ENCODE measurements around the gene MEA1. TPM values are rescaled to one million over a fixed set of nuclear protein-coding genes. Genes with fewer than 3 reads are reported as not detected.

The MEA1 gene
- total RNA-seq (10 to 100 TPM; 48.2 to 69.8 (median 60.1) TPM), polyA plus RNA-seq (10 to 100 TPM; 75.9 to 95.1 TPM)
- long read RNA-seq, donor 1, transcript MEA1-202 (3 exons, 2,152 nt): minor isoform, 6 of 37 reads
- long read RNA-seq, donor 1, transcript MEA1-204 (4 exons, 1,004 nt): major isoform, 30 of 37 reads
- long read RNA-seq, donor 1, partial matches to known transcripts: 0 of 37 reads
- long read RNA-seq, donor 1, other reads (novel, unspliced or antisense): 0 of 37 reads
- long read RNA-seq, donor 2, transcript MEA1-201 (4 exons, 1,089 nt): minor isoform, 10 of 86 reads
- long read RNA-seq, donor 2, transcript MEA1-204 (4 exons, 1,004 nt): major isoform, 49 of 86 reads
- long read RNA-seq, donor 2, transcript MEA1-202 (3 exons, 2,152 nt): minor isoform, 22 of 86 reads
- long read RNA-seq, donor 2, partial matches to known transcripts: 5 of 86 reads
- long read RNA-seq, donor 2, other reads (novel, unspliced or antisense): 0 of 86 reads
- long read RNA-seq, donor 3, transcript MEA1-202 (3 exons, 2,152 nt): minor isoform, 9 of 71 reads
- long read RNA-seq, donor 3, transcript MEA1-204 (4 exons, 1,004 nt): major isoform, 54 of 71 reads
- long read RNA-seq, donor 3, partial matches to known transcripts: 0 of 71 reads
- long read RNA-seq, donor 3, other reads (novel, unspliced or antisense): 4 of 71 reads

GRCh38 chr6:43013843-43014433 lies at the start of gene MEA1, which contains the start of gene KLHDC3:
Gene MEA1, minus strand, starts transcription at chr6:43013946. Its CDS starts 133 bp downstream, at chr6:43013813.
Gene KLHDC3, plus strand, starts transcription at chr6:43014249. Its CDS starts 2,944 bp downstream, at chr6:43017193.
- Histone ChIP-seq H3K27me3 (no peaks in the 10 kb centered on the region), H3K9me3 (no peaks in the 10 kb centered on the region), H3K4me3 (peak within 1 kb of the TSS; percentile 73), H3K36me3 (no peaks in the 10 kb centered on the region), H3K4me1 (ENCODE audit: insufficient read depth) (peaks cover 12% of the 10 kb centered on the region), H3K27ac (peak within 1 kb of the TSS; percentile 11 to 65)
- intact Hi-C loops (cut with DNase I): loop anchor here in 2 of 4 donors (10.0 kb wide), 1 partner anchor 109 kb away; no protein-coding TSS in a partner anchor
- peak; percentile 99 to 100 (median 99) for DNase-seq
- TF ChIP-seq POLR2A (IDR thresholded peaks at IDR 0.05): peak; percentile 29
- no peak for TF ChIP-seq CTCF (IDR thresholded peaks at IDR 0.05)
- WGBS, 3 donors: 0 to 1% (median 0%) methylated on average over 37 to 51 of the region's 51 CpGs

- no peak for DNase-seq
- no peak overlapping the region for H3K4me3 ChIP-seq
- H3K4me1 ChIP-seq (ENCODE audit: insufficient read depth): peaks cover 8% of the 10 kb centered on the region
- intact Hi-C loops (cut with DNase I): no loop called here
- 90 to 97% (median 91%) methylated on average over 12 of the region's 12 CpGs for WGBS, 3 donors
- no peaks in the 10 kb centered on the region for H3K27me3 ChIP-seq
- no peaks in the 10 kb centered on the region for H3K36me3 ChIP-seq
- no peaks in the 10 kb centered on the region for H3K9me3 ChIP-seq
- TF ChIP-seq CTCF (IDR thresholded peaks at IDR 0.05) (no peak), POLR2A (IDR thresholded peaks at IDR 0.05) (no peak), EP300 (IDR thresholded peaks at IDR 0.05) (no peak)
- no peak overlapping the region for H3K27ac ChIP-seq
Observed at GRCh38 chr6:43062818-43063217, 49.1 kb upstream of the MEA1 start.

GRCh38 chr6:43061861-43062260 lies 48.1 kb upstream of the MEA1 start:
- intact Hi-C loops (cut with DNase I): no loop called here
- Histone ChIP-seq H3K27me3 (no peaks in the 10 kb centered on the region), H3K36me3 (no peaks in the 10 kb centered on the region), H3K27ac (no peak overlapping the region), H3K4me1 (ENCODE audit: insufficient read depth) (peaks cover 8% of the 10 kb centered on the region), H3K9me3 (no peaks in the 10 kb centered on the region), H3K4me3 (no peak overlapping the region)
- no peak for DNase-seq
- 59 to 66% (median 62%) methylated on average over 2 of the region's 2 CpGs for WGBS, 3 donors
- TF ChIP-seq EP300 (IDR thresholded peaks at IDR 0.05): no peak
- no peak for TF ChIP-seq CTCF (IDR thresholded peaks at IDR 0.05)
- TF ChIP-seq POLR2A (IDR thresholded peaks at IDR 0.05): no peak

GRCh38 chr6:43060755-43061633 lies 47.2 kb upstream of the MEA1 start:
- intact Hi-C loops (cut with DNase I): no loop called here
- H3K27me3 ChIP-seq: no peaks in the 10 kb centered on the region
- DNase-seq: peak in 1 of 5 donors; percentile 34
- H3K36me3 ChIP-seq: no peaks in the 10 kb centered on the region
- WGBS, 3 donors: 77 to 82% (median 80%) methylated on average over 12 of the region's 12 CpGs
- no peak overlapping the region for H3K27ac ChIP-seq
- H3K4me3 ChIP-seq: no peak overlapping the region
- peaks cover 8% of the 10 kb centered on the region for H3K4me1 ChIP-seq (ENCODE audit: insufficient read depth)
- no peaks in the 10 kb centered on the region for H3K9me3 ChIP-seq
- TF ChIP-seq POLR2A (IDR thresholded peaks at IDR 0.05) (no peak), CTCF (IDR thresholded peaks at IDR 0.05) (no peak), EP300 (IDR thresholded peaks at IDR 0.05) (no peak)
